ENCODE data around the gene C11orf21.
A peak's percentile ranks its signal among the peaks of the same experiment; 100 is the strongest.

C11orf21 gene

DNA sequence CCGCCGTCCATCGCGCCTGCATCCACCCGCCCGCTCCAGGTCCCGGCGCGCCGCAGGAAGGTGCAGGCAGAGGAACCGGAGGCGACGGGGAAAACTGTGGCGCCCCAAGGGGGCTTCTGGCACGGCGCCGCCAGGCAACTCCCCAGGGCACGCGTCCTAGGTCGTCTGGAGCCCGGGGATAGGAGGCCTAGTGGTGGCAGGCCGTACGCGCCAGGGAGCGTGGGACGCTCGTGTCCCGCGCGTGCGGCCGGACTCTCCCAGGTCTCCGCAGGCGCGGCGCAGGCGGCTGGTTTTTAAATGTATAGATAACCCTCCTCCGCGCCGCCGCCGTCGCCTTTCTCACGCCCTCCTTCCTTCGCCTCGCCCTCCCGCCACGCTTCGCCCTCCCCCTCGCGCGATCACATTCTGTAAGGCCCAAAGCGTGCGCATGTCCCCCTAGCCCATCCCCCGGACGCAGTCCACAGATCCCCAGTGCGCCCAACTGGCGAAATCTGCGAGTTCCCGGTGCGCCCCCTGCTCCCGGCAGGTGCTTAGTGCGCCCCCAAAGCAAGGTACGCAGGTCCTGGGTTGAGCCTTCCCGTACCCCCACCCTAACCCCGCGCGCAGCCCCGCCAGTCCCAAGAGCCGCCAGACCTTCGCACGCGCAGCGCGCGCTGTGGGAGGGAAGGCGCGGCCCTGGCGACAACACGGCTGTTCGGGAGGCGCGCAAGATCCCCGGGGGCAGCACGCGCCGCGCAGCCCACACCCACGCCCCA is 31.2 kb downstream of the C11orf21 start, which contains the start of gene ASCL2:
Gene ASCL2 (minus strand): TSS at position 267 of the 755 bp plus-strand sequence. CDS start 256 bp downstream, at position 11.
- DNase-seq = no peak

DNA sequence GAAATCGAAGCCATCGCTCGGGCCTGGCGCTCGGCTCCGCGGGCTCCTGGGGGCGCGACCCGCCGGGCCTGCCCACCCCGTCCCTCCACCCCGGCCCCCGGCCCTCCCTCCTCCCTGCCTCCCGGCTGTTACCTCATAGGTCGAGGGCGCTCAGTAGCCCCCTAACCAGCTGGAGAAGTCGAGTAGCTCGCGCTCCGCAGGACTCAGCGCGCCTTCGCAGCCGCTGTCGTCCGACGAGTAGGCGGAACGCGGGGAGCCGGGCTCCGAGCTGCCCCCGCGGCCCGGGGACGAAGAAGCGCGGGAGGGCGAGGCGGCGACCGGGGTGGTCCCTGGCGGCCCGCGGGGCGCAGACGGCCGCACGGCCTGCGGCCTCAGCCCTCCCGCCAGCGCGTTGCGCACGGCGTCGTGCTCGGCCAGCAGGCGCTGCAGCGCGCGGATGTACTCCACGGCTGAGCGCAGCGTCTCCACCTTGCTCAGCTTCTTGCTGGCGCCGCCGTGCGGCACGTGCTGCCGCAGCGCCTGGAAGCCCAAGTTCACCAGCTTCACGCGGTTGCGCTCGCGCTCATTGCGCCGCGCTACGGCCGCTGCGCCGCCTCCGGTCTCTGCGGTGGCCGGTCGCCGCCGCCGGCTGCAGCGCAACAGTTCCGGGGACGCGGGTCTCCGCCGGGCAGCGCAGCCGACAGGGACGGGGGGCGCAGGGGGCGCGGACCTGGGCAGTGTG is 32.0 kb downstream of the C11orf21 start:
- DNase-seq = peak; percentile 63

DNA sequence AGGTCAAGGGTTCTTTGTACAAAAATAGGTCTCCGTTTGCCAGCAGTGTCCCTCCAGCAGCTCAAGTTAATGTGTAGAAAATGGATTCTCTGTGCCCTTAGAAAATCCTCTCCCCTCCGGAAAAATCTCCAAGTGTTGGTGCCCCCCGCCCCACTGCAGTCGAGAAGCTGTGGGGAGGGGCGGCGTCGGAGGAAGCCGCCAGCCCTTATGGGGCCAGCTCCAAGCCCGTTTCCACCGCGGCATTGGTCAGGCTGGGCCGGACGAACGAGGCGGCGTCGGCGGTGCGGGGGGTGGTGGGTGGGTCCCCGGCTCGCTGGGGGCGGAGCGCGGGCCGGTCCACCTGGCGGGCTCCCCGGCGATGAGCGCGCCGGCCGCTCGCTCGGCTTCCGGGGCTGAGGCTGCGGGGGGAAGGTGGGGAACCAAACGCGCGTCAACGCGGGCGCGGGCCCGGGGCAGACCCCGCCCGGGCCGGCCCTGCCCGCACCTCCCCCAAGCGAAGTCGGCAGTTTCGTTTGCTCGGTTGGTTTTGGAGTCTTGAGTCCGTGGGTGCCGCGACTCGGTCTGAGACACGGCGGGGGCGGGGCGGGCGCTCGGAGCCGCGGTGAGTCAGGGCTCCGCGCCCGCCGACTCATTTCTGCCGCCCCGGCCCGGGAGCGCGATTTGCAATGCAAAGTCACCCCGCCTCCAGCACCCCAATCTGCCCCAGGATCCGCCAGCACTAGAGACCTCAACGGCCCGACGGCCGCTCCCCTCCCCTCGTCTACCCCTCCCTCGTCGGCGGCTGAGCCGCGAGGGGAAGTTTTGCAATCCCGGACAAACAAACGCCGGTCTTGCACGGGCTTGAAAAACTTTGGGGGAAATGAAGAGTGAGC is 32.8 kb downstream of the C11orf21 start:
- peak; percentile 92 for DNase-seq

DNA sequence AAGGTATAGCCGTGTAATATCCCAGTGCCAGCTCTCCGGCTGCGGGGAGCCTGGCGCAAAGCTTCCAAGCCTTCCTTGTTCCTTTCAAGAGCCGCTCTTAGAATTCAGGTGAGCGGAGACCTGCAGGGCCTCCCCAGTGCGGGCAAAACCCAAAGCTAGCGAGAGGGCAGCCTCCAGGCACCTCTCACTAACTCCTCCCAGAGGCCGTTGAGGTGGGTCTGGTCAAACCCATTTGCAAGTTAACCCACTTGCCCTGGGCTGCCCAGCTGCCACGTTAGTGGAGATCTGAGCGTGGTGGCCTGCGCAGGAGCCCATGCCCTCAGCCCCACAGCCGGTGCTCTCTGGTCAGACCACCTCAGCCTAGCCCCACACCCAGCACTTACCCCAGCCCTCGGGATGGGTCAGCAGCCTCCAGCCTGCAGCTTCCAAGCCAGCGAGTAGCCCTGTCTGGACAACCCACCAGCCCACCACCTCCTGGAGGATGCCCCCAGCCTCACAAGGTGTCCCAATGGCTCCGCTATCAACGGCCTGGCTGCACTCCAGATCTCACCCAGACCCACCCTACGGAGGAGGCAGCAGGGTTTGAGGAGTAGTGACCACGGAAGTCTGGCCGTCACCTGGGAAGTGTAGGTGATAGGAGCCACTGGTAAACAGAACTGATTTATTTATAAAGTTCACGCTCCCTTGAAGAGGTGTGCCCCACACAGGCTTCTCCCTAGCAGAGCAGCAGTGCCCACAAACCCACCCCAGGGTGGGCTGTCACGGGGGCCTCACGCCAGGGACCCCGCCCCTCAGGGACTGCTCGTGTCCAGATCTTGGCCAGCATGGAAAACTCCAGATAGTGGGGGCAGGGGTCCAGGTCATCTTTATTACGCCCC is 33.6 kb downstream of the C11orf21 start:
- no peak for DNase-seq

DNA sequence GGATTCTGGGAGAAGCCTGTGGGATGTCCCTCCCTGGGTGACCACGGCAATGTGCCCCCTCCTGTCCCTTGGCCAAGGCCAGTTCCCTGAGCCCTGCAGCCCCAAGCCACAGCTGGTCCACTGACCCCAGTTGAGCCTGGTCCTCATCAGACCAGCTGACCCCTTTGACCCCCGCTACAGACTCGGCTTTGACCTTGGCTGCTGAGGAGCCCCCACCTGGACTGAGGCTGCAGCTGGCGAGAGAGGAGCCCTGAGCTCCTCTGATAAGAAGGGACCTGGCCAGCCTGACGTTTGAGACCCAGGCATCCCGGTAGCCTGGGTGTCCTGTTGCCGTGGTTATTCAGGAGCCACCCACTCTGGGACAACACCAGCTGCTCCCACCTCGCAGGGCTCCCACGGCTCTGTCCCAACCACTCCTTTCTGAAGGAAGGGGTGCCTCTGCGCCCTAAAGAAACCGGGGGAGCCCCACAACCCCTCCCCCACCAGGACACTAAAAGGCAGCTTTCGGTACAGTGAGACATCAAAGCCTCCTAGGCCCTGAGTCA is 34.3 kb downstream of the C11orf21 start:
- no peak for DNase-seq

DNA sequence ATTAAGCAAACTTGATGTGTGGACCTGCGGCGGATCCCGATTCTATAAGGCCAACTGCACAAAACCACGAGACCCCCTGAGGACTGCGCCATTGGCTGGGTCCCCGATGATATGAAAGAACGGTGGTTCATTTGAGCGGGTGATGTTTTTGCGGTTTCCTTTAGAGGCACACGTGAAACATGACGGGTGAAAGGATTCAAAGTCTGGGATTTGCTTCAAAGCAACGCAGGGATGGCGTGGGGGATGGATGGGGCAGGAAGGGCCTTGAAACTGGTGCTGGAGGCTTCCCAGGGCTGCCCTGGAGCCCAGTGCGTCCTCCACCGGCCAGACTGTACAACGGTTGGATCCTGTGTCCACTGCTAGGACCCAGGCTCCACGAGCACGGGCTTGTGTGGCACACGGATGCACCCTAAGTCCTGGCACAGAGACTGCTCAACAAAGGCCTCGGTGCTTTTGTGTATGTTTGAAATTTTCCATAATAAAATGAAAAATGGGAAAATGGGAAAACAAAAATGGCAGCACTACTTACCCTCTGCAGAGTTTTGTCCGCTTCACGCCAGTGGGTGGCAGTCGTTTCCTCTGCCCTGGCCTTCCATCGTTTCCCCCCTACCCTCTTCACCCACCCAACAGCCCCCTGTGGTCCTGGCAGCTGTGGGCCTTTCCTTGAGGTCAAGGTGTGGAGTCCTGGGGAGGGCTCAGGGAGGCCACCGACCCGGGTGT is 35.0 kb downstream of the C11orf21 start:
- no peak for DNase-seq

DNA sequence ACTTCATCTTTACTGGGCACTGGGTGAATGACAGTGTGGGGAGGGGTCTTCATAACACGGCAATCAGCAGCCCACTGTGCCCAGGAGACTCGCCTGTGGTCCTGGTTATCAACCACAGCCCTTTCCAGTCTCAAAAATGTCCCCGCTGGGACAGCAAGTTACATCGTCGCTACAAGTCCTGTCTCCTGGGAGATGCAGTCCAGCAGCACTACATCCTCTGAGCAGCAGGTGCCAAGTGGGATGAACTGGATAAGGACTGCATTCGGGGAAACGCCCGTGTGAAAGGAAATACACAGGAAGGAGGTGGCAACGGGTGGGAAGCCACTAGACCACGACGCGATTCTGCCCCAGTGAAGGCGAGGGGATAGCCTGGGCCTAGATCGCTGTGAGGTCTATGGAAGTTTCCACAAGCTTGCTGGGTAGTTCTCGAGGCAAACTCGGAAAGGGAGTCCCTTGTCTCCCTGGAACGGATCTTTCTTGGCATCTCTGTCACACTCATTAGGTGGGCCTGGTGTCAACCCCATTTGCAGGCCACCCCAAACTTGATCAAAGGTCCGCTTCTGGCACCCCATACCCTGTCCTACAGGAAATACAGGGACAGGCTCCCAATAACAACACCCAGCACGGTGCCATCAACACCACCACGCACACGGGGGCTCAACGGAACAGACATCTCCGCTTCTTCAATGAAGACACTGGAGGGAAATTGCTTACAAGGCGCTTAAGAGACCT is 35.7 kb downstream of the C11orf21 start:
- no peak for DNase-seq

DNA sequence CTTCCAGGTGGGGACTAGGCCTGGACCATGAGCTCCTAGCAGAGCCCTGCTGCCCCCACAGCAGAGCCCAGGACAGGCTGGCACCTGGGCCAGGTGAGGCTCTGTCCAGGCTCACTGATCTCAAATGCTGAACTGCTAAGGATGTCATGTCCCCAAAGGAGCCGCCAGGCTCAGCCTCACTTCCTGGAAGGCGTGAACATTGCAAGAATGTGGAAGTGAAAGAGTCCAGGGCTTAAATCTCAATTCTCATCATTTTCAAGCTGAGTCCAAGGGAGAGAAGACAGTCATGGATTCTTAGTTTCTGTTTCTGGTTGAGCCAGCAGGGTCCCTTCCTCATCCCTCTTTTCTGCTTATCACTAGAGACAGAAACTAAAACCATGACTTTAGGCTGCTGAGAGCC is 36.3 kb downstream of the C11orf21 start:
- DNase-seq = peak; percentile 49

DNA sequence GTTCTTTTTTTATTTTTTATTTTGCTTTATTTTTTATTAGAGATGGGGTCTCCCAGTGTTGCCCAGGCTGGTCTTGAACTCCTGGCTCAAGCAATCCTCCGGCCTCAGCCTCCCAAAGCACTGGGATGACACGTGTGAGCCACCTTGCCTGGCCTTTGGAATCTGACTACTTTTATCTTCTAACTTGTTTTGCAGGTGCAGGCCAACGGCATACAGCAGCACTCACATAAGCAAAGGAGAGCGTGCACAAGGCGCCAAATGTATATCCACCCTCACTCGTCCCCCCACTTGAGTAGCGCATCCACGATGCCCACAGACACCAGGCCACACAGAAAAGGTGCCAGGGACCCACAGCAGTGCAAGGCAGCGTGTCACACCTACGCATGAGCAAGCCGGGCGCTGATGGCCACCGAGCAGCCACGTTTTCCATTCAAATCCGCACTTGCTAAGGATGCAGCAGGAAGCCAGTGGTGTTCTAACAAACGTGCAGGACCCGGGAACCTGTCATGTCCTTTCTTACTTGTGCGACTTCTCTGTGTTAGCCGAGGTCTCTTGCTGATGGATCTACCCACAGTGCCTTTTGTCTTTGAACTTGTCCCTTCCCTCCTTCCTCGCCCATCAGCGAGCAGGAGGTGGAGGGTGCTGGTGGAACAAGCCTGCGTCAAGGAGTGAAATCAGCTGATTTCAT is 37.2 kb downstream of the C11orf21 start:
- no peak for DNase-seq

DNA sequence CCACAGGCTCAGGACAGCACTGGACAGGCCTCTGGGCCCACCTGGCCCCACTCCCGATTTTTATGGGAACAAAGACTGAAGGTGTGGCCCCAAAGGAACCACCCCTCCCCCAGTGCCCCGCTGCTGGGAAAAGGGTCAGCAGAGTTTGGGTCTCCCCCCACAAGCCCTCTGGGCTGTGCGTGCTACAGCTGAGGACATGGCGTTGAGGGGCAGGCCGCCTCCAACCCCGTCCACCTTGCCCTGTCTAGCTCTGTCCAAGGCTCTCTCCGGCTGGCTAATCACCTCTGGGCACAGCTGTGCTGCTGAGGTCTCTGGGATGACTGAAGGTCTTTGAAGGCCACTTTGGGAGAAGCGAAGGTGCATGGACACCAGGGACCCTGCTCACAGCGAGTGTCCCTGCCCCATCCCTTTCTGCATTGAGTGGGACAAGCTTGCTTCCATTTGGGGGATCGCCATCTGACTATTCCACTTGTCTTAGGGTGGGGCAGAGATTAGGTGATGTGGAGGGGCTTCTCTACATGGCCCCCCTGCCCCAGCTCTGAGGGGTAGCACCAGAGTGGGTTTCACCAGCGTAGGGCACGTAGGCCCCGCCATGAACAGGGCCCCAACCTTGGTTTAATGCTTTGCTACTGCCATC is 37.9 kb downstream of the C11orf21 start:
- no peak for DNase-seq

DNA sequence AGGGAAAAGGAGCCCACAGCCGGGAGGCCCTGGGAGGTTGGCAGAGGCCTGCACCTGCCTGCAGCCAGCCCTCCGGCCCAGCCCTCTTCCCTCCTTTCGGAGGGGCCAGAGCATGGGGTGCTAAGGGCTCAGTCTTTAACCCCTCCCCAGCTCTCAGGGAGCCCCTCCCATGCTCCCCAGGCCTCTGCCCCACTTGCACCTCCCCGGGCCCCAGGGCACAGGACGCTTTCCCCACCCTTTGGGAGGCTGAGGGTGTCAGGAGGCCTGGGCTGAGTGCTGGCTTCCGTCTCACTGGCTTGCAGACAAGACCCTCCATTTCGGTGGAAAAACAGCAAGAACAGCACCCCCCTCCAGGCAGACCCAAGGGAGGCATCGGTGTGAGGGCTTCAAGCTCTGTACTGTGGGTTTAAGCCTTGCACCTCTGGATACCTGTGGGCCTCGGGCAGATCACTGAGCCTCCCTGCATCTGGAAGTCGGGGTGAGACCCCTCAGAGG is 38.6 kb downstream of the C11orf21 start:
- no peak for DNase-seq

DNA sequence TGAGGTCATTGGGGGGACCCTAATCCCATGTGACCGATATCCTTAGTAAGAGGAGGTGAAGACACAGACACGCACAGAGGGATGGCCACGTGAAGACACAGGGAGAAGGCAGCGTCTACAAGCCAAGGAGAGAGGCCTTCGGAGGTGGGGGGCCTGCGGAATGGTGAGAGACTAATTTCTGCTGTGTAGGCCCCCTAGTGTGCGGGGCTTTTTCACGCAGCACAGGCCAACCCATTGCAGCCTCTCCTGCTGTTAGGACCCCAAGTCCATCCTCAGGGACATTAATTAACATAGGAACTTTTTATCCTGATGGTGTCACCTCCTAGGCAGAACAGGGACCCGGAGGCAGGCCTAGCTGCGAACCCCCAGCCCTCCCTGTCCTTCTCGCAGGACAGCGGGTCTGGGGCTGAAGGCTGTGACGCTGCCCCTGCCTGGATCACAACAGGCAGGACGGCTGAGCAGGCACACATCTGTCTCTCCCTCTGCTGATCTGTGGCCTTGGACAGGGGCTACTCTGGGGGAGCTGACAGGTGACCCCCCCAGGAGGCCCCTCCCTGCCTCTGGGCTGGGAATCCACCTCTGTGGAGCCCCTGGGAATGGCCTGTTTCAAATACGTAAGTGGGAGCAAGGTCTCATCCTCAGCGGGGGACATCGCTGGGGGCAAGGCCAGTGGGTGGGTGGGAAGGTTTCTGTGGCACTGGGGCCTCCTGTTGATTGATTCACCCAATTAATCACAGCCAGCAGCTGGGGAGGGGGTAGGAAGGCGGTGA is 39.2 kb downstream of the C11orf21 start:
- no peak for DNase-seq

DNA sequence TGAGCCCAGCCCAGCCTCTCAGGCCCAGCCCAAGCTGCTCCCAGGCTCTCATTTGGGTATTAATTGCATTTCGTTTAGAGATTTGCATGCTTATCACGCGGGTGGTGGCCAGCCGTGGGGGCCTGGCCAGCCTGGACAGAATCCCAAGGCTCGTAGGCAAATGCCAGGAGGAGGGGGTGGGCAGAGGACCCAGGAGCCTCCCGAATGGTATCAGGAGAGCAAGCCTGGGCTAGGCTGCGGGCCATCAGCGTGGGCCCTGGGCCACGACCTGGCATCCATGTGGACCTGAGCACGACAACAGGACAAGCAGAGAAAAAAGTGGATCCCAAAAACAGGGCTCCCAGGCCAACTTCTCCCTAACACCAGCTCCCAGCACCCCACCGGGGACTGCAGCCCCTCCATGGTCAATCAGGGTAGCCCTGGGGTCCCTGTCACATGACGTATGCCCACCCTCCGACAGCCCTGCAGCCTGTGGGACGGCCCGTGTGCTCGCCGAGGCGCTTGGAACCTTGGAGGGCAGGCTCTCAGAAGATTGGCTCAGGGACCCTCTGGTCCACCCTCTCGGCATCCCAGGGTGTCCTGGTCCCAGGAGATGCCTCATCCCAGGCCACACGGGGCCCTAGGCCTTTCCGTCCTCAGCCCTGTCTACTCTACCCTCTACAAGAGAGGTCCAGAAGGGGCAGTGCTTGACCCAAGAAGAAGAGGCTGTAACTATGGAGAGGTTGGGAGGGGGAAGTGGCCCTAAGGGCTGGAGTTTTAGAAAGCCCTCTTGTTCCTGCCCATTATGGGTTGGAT is 40.1 kb downstream of the C11orf21 start:
- DNase-seq = no peak

DNA sequence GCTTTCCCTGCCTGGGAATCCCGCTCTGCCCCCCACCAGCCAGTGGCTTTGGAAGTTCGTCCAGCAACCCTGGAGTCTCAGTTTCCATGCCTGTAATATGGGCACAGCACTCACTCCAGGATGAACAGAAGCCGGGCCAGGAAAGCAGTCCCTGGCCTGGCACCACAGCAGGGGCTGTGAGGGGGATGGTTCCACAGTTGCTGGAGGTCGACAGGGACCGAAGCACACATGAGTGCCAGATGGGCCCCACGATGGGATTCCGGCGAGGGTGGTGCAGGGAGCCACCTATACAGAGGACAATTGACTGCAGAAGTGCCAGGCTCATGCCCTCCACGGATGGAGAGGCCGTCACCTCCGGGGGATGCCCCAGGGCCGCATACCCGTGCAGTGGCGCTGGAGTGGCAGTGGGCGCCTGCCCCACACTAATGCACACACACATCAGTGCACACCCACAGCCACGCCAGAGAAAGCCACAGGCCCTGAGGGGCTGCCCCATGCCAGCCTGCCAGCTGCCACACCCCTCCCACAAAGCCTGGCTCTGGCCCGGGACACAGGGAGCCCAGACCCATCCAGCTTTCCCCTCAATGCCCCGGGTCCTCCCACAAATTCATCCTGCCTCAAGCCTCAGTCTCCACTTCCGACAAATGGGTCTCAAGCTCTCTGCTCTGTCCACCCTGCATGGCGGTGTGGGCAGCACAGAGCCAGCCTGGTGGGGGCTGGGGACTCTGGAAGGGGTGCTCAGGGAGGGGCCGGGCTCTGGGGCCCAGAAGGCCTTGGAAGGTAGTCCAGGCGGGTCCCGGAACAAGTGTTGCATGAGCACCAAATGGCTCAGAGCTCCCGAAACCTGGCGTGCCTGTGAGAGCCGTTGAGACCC is 41.0 kb downstream of the C11orf21 start:
- DNase-seq = no peak

DNA sequence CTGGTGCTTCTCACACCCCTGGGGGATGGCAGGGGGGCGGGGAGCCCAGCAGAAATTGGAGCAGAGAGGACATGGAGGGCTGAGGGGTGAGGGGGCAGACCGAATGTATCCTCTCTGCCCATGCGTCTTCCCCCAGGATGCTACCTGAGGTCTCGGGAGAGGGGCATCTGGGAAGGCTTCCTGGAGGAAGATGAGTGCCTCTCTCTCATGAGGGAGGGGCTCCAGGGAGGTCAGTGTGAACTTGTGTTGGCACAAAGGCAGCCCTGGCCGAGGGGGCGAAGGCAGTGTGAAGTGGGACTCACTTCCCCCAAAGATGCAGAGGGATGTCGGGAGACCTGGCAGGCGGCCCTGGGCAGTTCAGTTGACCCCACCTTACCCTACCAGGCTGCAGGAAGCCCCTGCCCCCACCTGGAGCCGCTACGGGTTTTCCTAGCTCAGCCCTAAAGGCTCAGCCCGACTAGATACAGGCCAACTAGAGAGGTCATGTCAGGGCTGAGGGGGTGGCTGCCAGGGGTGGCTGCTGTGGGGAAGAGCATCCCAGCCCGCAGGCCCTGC is 41.7 kb downstream of the C11orf21 start:
- no peak for DNase-seq

DNA sequence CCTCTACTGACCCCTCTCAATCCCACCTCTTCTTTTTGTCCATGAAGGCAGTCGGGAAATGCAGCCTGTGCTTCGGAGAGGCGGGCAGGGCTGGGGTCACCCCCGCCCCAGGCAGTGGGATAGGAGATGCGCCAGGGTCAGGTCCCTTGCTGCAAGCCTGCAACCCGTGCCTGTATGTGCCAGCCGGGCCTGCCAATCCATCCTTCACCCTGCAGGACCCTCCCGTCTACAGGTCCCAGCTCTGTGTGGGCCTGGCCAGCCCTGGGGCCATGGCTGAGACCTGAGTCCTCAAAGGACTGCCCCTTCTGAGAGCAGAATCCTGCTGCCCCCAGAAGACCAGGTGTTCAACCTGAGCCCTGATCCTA is 42.3 kb downstream of the C11orf21 start:
- no peak for DNase-seq

Data from stimulated activated CD4-positive, alpha-beta T cell treated with anti-CD3 and anti-CD28 coated beads, Interleukin-15, amount 100 ng/mL, for 24 hours (primary cell).